GM12873 (cell line): ENCODE data around the gene TBATA.

Experiments used
- CTCF ChIP-seq: IDR thresholded peaks from 2 replicates; pipeline ENCODE4 v1.5.1; 2012; ENCODE audit warnings: low read depth, mild to moderate bottlenecking, moderate library complexity, low read length, control low read depth; ENCODE audit not compliant: insufficient read depth; ENCODE audit errors: missing control alignments

Gene TBATA

DNA sequence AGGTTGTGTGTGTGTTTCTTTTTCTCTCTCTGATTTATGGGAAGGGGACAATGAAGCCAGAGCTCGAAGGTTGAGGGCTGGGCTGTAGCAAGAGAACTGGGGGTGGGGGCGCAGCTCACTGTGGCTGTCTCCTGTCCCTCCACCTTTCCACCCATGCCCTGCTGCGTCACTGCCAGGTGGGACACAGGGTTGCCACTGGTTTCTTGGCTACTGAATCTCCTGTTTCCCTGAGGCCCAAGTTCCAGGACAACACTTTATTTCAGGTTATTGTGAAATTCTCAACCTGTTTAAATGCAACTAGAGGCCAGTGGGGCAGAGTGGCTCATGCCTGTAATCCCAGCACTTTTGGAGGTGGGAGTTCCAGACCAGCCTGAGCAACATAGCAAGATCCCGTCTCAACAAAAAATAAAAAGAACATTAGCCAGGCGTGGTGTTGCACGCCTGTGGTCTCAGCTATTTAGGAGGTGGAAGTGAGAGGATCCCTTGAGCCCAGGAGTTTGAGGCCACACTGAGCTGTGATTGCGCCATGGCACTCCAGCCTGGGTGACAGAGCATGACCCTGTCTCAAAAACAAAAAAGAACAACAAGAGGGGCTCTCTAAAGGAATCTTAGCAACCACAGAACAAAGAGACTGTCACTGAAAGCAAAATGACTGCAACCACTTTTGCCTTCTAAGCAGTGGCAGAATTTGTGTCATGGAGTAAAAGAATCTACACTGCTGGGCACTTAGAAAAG lies 22.6 kb downstream of the TBATA start:
- TF ChIP-seq CTCF, result no peak

GRCh38 chr10:70761727-70762350 lies 23.3 kb downstream of the TBATA start:
- TF ChIP-seq CTCF, result no peak

- TF ChIP-seq CTCF, result no peak
These were observed 24.1 kb downstream of the TBATA start for GRCh38 chr10:70761031-70761601.

DNA sequence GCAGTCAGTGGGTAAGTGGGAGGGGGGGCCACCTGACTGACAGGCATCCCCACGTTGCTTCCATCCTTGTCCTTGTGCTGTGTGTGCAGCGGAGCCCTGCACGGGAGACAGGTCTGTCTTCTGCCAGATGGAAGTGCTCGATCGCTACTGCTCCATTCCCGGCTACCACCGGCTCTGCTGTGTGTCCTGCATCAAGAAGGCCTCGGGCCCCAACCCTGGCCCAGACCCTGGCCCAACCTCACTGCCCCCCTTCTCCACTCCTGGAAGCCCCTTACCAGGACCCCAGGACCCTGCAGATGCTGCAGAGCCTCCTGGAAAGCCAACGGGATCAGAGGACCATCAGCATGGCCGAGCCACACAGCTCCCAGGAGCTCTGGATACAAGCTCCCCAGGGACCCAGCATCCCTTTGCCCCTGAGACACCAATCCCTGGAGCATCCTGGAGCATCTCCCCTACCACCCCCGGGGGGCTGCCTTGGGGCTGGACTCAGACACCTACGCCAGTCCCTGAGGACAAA lies 24.8 kb downstream of the TBATA start:
- TF ChIP-seq CTCF, result no peak

DNA sequence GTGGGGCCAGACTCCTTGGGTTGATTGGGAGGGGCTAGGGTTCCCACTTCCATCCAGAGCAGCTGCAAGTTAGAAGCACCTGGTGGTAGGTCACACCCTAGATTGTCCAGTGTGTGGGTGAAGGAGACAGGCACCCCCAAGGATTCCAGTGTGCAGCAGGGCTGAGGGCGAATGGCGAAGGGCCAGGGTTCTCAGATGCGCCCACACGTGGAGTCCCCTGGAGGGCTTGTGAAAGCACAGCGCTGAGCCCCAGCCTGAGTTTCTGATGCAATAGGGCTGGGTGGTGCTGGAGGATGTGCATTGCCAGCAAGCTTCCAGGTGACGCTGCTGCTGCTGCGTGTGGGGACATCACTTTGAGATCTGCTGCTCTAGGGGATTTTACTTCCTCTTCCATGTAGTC lies 25.4 kb downstream of the TBATA start:
- TF ChIP-seq CTCF, result no peak

DNA sequence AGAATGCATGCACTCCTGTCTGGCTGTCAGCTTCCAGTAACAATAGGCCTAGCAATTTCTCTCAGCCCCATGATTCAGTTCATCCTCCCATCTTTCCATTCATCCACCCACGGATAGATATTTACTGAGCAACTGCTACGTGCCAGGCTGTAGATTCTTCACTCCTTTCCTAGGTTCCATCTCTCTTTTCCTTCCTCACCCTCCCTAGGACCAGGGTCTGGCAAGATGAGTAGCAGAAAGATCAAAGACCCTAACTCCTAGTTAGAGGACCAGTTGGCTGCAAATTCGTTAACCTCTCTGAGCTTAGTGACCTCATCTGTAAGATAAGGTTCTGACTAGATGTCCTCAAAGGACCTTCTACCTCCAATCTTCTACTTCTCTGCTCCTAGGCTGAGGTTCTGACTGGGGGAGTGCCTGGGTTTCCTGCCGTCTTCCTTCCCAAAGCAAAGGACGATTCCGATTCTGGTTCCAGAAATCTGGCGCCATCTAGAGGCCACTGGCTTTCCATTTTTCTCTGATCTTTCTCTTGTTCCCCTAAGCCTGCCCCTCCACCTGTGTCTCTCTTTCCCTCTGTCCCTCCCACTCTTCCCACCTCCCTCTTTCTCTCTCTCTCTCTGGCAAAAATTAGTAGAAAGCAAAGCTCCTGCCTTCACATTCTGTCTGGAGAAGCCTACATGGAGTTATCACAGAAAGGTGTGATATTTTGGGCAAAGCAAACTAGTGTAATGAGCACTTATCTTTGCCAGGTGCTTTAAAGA lies 26.2 kb downstream of the TBATA start:
- TF ChIP-seq CTCF, result peak; percentile 87

GRCh38 chr10:70757856-70758255 lies 27.3 kb downstream of the TBATA start:
- TF ChIP-seq CTCF, result no peak
